Stomach (tissue), 9 donors: ENCODE data around the gene PCP2. TPM values are rescaled to one million over a fixed set of nuclear protein-coding genes. Genes with fewer than 3 reads are reported as not detected.
"Not testable (repeated sequence)": the region's sequence is repeated elsewhere in the genome, so short reads cannot be mapped to it uniquely, and the experiment has no call there.

Experiments used
- DNase-seq, 2 donors: peaks; one replicate each; pipeline versions ENCODE4 v3.0.0 to v3.0.0-alpha.2; 2013 to 2019
- H3K27ac ChIP-seq, 5 donors: fragments of 200-600 bp in 4 of 5; sonication (generic) in 4 of 5; one replicate each; pipeline ENCODE4 v1.5.1; 2013 to 2019; ENCODE audit warnings: mild to moderate bottlenecking in 1 of 5, moderate library complexity in 1 of 5
- H3K27me3 ChIP-seq, 3 donors: fragments of 200-600 bp; sonication (generic); one replicate each; pipeline ENCODE4 v1.5.1; 2017 to 2019; ENCODE audit warnings: mixed run types in 1 of 3
- H3K36me3 ChIP-seq, 4 donors: fragments of 200-600 bp; sonication (generic); 1 replicate in 3 of 4; 2 replicates in 1 of 4; pipeline ENCODE4 v1.5.1; 2016 to 2019
- H3K4me1 ChIP-seq, 4 donors: fragments of 200-600 bp; sonication (generic); one replicate each; pipeline ENCODE4 v1.5.1; 2016 to 2019
- H3K4me3 ChIP-seq, 4 donors: fragments of 200-600 bp; sonication (generic) in 3 of 4; one replicate each; pipeline ENCODE4 v1.5.1; 2016 to 2019; ENCODE audit warnings: mild to moderate bottlenecking in 1 of 4
- H3K9me3 ChIP-seq, 4 donors: fragments of 200-600 bp; sonication (generic); one replicate each; pipeline ENCODE4 v1.5.1; 2016 to 2019
- EP300 ChIP-seq: sonication (generic); formaldehyde crosslinking; IDR thresholded peaks from one replicate; pipeline ENCODE4 v1.6.1; 2017; ENCODE audit warnings: antibody characterized with exemption
- POLR2A ChIP-seq, 4 donors: fragments of 450-650 bp; IDR thresholded peaks; one replicate each; pipeline ENCODE4 v1.6.1; 2016; ENCODE audit warnings: antibody characterized with exemption in 4 of 4, control low read depth in 2 of 4, mild to moderate bottlenecking in 1 of 4, moderate library complexity in 1 of 4
- POLR2AphosphoS5 ChIP-seq, 3 donors: sonication (generic); formaldehyde crosslinking; IDR thresholded peaks; one replicate each; pipeline ENCODE4 v1.6.1; 2016; ENCODE audit warnings: antibody characterized with exemption in 3 of 3
- WGBS, 5 donors: extraction: QIAGEN DNeasy Blood & Tissue Kit in 3 of 5; methylation state at CpG; one replicate each; pipeline versions ENCODE4 v1.1.5 to v1.1.7; 2013 to 2018; 5-methylcytosine and 5-hydroxymethylcytosine counted together
- intact Hi-C: fragments of 100-400 bp; cut with DNase I; formaldehyde crosslinking; loops from one replicate; pipeline ENCODE4 v1.15.1; 2023; ENCODE audit warnings: low total_unique reads
- polyA plus RNA-seq, 3 donors: library from polyadenylated mRNA; stranded (reverse); fragments of 200-250 nt; gene quantifications; one replicate each; pipeline ENCODE4 v1.2.3, GENCODE V29; 2013
- total RNA-seq, 5 donors: library from RNA; depleted of rRNA; stranded (reverse); fragments of >200 nt; gene quantifications; one replicate each; pipeline versions ENCODE4 v1.1.0 to v1.2.3, GENCODE V29; 2014 to 2016
- TF ChIP-seq, protein P1 (sequence below), 7 experiments: fragments of 450-650 bp in 4 of 7; fragments of 200-600 bp in 3 of 7; sonication (generic) in 3 of 7; IDR thresholded peaks; one replicate each; pipeline ENCODE4 v1.5.1; 2016 to 2019; ENCODE audit warnings: antibody characterized with exemption in 7 of 7, control low read depth in 2 of 7, mild to moderate bottlenecking in 1 of 7
- donor health status: healthy with polysubstance abuse.
- donor health status: Bipolar disorder and iron deficiency.
- donor health status: healthy.

PCP2 gene
- total and polyA plus RNA-seq, 8 donors = 2.7 to 9.3 (median 4.0) TPM; not detected in 4

DNA sequence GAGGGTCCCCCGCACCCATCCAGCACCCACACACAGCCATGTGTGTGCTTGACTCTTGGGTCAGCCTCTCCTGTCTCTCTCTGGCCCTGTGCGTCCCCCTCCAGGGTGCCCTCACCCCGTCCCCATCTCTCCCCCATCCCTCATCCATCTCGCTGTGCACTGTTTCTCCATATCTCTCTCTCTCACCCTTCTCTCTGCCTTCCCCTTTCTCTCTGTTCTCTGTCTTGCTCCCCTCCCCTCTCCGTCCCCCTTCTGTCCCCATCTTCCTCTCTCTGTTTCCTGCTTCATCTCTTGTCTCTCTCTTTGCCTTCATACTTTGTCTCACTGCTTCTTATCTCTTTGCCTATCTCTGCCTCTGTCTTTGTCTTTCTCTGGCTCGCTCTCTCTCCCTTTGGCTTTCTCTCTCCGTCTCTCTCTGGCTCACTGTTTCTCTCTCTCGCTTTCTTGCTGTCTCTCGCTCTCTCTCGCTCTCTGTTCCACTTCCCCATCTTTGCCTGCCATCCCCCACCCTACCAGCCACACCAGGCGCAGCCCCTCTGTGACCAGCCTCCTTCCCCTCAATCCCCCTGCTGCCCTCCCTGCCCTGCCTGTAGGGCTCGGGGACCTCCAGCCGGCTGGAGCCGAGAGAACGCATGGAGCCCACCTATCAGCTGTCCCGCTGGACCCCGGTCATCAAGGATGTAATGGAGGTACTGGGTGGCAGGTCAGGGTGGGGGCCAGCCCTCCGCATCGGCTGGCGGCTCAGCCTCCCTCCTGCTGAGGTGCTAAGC, 12.3 kb upstream of the PCP2 start:
- TF ChIP-seq POLR2AphosphoS5 (IDR thresholded peaks at IDR 0.05) (no peak), POLR2A (IDR thresholded peaks at IDR 0.05) (no peak), EP300 (no peak)
- TF ChIP-seq, protein P1, sequence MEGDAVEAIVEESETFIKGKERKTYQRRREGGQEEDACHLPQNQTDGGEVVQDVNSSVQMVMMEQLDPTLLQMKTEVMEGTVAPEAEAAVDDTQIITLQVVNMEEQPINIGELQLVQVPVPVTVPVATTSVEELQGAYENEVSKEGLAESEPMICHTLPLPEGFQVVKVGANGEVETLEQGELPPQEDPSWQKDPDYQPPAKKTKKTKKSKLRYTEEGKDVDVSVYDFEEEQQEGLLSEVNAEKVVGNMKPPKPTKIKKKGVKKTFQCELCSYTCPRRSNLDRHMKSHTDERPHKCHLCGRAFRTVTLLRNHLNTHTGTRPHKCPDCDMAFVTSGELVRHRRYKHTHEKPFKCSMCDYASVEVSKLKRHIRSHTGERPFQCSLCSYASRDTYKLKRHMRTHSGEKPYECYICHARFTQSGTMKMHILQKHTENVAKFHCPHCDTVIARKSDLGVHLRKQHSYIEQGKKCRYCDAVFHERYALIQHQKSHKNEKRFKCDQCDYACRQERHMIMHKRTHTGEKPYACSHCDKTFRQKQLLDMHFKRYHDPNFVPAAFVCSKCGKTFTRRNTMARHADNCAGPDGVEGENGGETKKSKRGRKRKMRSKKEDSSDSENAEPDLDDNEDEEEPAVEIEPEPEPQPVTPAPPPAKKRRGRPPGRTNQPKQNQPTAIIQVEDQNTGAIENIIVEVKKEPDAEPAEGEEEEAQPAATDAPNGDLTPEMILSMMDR (IDR thresholded peaks at IDR 0.05) = no peak
- H3K4me1 ChIP-seq = peaks cover 0 to 17% (median 0%) of the 10 kb centered on the region in 4 donors
- H3K4me3 ChIP-seq = no peak overlapping the region
- intact Hi-C loops = no loop called here
- H3K27me3 ChIP-seq = peaks cover 0 to 47% (median 0%) of the 10 kb centered on the region in 3 donors
- H3K36me3 ChIP-seq = peaks cover 0 to 56% (median 45%) of the 10 kb centered on the region in 4 donors
- DNase-seq = no peak
- WGBS, 5 donors = 65 to 80% (median 76%) methylated on average over 19 to 20 of the region's 20 CpGs
- H3K9me3 ChIP-seq = no peaks in the 10 kb centered on the region
- H3K27ac ChIP-seq = no peak overlapping the region

DNA sequence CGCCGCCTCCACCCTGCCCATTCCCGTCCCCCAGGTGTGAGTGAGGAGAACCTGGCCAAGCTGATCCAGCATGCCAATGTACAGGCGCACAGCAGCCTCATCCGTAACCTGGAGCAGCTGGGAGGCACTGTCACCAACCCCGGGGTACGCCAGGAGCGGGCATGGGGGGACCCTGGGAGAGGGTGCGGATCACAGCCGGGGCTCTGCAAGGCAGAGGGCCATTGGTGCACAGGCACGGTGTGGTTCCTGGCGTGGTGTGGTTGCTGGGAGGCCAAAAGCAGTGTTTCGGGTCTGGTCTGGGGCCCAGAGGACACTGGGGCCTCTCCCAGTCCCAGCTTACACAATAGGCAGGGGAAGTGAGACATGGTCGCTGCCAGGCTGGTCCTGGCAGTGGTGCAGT, 11.6 kb upstream of the PCP2 start:
- no peak for DNase-seq

DNA sequence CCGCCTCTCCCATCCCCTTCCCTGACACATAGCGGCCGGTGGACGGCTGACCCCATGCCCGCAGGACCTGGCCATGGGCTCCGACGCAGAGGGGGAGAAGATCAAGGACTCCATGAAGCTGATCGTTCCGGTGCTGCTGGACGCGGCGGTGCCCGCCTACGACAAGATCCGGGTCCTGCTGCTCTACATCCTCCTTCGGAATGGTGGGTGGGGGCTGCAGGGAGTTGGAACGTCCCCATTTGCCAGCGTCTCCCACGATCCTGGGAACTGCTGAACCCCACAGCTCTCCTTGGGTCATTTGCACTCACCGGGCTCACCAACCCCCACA, 11.0 kb upstream of the PCP2 start:
- Histone ChIP-seq H3K36me3 (peaks cover 0 to 65% (median 50%) of the 10 kb centered on the region in 4 donors), H3K4me1 (peaks cover 0 to 24% (median 2%) of the 10 kb centered on the region in 4 donors), H3K27ac (no peak overlapping the region), H3K27me3 (peaks cover 0 to 42% (median 0%) of the 10 kb centered on the region in 3 donors), H3K4me3 (no peak overlapping the region), H3K9me3 (no peaks in the 10 kb centered on the region)
- DNase-seq = no peak
- TF ChIP-seq POLR2AphosphoS5 (IDR thresholded peaks at IDR 0.05) (no peak), EP300 (no peak), POLR2A (IDR thresholded peaks at IDR 0.05) (no peak)
- TF ChIP-seq, protein P1 (IDR thresholded peaks at IDR 0.05) = no peak
- 89 to 97% (median 93%) methylated on average over 6 to 20 of the region's 20 CpGs for WGBS, 5 donors
- intact Hi-C loops = no loop called here

More for the DNA sequence above, 11.6 kb upstream of the PCP2 start:
- intact Hi-C loops = no loop called here
- Histone ChIP-seq H3K4me3 (no peak overlapping the region), H3K27me3 (peaks cover 0 to 42% (median 0%) of the 10 kb centered on the region in 3 donors), H3K36me3 (peaks cover 0 to 62% (median 47%) of the 10 kb centered on the region in 4 donors), H3K4me1 (peaks cover 0 to 18% (median 0%) of the 10 kb centered on the region in 4 donors), H3K27ac (no peak overlapping the region), H3K9me3 (no peaks in the 10 kb centered on the region)
- TF ChIP-seq POLR2AphosphoS5 (IDR thresholded peaks at IDR 0.05) = no peak
- WGBS, 5 donors = 81 to 95% (median 87%) methylated on average over 13 to 14 of the region's 14 CpGs

DNA sequence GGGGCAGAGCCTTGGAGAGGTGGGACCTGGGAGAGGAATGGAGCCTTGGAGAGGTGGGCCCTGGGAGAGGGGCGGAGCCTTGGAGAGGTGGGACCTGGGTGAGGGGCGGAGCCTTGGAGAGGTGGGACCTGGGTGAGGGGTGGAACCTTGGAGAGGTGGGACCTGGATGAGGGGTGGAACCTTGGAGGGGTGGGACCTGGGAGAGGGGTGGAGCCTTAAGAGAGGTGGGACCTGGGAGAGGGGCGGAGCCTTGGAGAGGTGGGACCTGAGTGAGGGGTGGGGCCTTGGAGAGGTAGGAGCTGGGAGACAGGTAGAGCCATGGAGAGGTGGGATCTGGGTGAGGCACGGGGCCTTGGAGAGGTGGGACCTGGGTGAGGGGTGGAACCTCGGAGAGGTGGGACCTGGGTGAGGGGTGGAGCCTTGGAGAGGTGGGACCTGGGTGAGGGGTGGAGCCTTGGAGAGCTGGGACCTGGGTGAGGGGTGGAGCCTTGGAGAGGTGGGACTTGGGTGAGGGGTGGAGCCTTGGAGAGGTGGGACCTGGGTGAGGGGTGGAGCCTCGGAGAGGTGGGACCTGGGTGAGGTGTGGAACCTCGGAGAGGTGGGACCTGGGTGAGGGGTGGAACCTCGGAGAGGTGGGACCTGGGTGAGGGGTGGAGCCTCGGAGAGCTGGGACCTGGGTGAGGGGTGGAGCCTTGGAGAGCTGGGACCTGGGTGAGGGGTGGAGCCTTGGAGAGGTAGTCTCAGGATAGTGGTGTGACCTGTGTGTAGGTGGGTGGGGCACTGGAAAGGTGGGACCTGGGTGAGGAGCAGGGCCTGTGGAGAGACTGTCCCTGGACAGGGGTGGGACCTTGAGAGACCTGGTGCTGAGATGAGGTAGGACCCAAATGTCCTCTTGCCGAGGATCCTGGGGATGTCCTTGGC, 10.4 kb upstream of the PCP2 start:
- H3K9me3 ChIP-seq, intact Hi-C loops, H3K27ac ChIP-seq, H3K4me3 ChIP-seq: not testable (repeated sequence)
- H3K4me1 ChIP-seq = peaks cover 0 to 31% (median 7%) of the 10 kb centered on the region in 4 donors
- peak; percentile 44 to 49 for DNase-seq
- H3K36me3 ChIP-seq = peaks cover 0 to 71% (median 50%) of the 10 kb centered on the region in 4 donors
- peaks cover 0 to 48% (median 0%) of the 10 kb centered on the region in 3 donors for H3K27me3 ChIP-seq
- 46 to 82% (median 71%) methylated on average over 9 to 10 of the region's 10 CpGs for WGBS, 5 donors

DNA sequence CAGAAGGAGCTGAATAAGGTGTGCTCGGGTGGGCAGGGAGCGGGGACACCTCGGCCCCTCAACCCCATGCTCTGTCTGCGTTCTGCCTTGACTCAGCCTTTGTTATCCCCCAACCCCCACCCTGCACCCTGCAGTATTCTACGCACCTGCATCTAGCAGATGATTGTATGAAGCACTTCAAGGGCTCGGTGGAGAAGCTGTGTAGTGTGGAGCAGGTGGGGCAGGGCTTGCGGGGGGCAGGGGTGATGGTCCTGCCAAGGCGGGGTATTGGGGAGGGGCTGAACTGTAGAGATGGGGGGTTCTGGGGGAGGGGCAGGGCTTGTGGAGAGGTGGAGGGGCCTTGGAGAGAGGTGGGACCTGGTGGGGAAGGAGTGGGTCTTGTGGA, 9.5 kb upstream of the PCP2 start:
- WGBS, 5 donors = 94 to 96% (median 95%) methylated on average over 8 of the region's 8 CpGs
- Histone ChIP-seq H3K27me3 (peaks cover 0 to 57% (median 0%) of the 10 kb centered on the region in 3 donors), H3K9me3 (no peaks in the 10 kb centered on the region), H3K4me3 (no peak overlapping the region), H3K36me3 (peaks cover 0 to 78% (median 50%) of the 10 kb centered on the region in 4 donors), H3K27ac (no peak overlapping the region), H3K4me1 (peaks cover 0 to 39% (median 15%) of the 10 kb centered on the region in 4 donors)
- intact Hi-C loops = no loop called here
- DNase-seq = no peak
- TF ChIP-seq POLR2AphosphoS5 (IDR thresholded peaks at IDR 0.05) = no peak
- no peak for TF ChIP-seq POLR2A (IDR thresholded peaks at IDR 0.05)
- TF ChIP-seq EP300 = no peak
- TF ChIP-seq, protein P1 (IDR thresholded peaks at IDR 0.05) = no peak
